ENCODE measurements around the gene CD180.
"Not testable (repeated sequence)": the region's sequence is repeated elsewhere in the genome, so short reads cannot be mapped to it uniquely, and the experiment has no call there.

The CD180 gene

GRCh38 chr5:67187006-67187715, 9.4 kb downstream of the CD180 start:
- DNase-seq, result no peak

DNA sequence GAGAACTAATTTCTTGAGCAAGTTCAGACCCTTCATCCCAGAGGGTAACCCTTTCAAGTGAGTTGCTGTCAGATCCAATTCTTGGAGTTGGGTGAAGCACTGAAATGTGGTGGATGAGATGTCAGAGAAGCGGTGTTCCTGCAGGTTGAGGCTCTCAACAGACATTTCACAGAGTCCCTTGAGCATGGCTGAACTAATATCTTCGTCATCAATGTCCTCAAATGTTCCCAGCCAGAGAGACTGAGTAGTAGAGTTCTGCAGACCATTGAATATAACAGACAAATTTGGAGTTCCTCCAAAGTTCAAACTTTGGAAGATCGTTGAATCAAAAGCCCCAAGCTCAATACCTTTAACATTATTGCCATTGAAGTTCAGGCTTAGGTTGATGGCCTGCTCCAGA, 12.7 kb downstream of the CD180 start:
- no peak for DNase-seq

GRCh38 chr5:67182301-67182790, 14.3 kb downstream of the CD180 start:
- no peak for DNase-seq

- DNase-seq, result no peak
Measured at GRCh38 chr5:67181648-67182221, 14.9 kb downstream of the CD180 start.

- no peak for DNase-seq
Measured at GRCh38 chr5:67179697-67180361, 16.8 kb downstream of the CD180 start.

DNA sequence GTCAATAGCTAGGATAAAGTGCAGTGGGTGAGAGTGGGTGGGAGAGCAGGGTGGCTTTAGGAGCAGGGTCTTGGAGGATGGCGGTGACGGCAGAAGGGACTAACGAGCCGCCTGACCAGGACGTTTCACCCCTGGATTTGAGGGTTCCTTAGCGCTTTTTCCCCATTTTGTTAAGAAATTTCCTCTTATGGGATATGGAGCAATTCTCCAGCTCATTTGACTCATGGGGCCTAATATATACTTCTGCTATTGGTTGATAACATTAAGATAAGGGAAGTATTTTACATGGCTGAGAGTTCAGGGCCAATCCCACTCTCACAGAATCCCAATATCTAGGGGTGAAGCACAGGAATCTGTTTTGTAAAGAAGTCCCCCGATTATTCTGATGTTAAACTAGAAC, 17.6 kb downstream of the CD180 start:
- DNase-seq, result no peak

DNA sequence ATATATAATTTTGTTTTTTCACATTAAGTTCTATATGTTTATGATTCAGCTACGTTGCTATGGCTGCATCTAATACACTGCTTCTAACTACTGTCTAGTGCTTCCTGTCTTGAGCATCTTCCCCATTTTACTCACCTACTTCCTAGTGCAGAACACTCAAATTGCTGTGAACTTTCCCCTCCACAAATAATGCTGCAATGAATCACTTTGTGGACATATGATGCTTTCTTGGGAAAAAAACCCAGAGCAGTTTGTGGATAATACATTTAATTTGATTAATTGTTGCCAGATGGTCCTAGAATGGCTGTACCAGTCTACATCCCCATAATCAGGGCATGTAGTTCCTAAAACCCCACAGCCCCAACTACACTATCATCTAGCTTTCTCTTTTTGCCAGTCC, 18.5 kb downstream of the CD180 start:
- DNase-seq, result no peak

DNA sequence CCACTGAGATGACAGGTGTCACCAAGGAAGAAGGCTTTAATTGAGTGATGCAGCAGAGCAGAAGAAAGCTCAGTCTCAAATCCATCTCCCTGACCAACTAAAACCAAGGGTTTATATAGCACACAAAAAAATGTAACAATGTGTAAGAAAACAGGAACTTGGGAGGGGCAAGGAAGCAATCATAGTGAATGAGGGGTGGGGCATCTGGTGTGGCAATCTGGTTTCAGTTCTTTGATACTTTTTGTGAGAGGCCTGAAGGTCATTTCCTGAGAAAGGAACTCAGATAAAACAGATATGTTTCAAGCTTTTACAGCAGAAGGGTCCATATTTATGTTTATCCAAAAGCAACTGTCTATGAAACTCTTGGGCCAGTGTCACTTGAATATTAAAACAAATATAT, 19.7 kb downstream of the CD180 start:
- DNase-seq, result no peak

- no peak for DNase-seq
Measured at GRCh38 chr5:67173959-67174358, 22.6 kb downstream of the CD180 start.

DNA sequence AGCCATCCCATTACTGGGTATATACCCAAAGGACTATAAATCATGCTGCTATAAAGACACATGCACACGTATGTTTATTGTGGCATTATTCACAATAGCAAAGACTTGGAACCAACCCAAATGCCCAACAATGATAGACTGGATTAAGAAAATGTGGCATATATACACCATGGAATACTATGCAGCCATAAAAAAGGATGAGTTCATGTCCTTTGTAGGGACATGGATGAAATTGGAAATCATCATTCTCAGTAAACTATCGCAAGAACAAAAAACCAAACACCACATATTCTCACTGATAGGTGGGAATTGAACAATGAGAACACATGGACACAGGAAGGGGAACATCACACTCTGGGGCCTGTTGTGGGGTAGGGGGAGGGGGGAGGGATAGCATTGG, 23.2 kb downstream of the CD180 start:
- DNase-seq, result not testable (repeated sequence)

DNA sequence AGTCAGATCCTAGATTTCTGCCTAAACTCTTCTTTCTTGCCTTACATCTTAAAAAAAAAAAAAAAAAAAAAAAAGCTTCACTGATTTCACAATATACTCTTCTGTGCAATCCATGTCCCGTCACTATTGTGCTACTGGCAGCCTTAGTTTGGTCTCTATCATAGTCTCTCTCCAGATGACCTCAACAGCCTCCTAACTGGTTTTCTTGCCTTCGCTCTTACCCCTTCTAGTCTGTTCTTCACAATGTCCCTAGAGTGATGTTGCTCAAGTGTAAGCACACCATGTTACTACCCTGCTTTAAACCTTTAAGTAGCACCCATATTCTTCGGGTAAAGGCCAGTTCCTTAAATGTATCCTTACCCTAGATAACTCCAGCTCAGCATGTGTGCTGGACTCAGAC, 25.8 kb downstream of the CD180 start:
- DNase-seq, result no peak

- DNase-seq, result no peak
Measured at GRCh38 chr5:67168069-67168468, 28.5 kb downstream of the CD180 start.

- DNase-seq, result no peak
Measured at GRCh38 chr5:67166460-67167285, 29.9 kb downstream of the CD180 start.

GRCh38 chr5:67165526-67166459, 30.8 kb downstream of the CD180 start:
- DNase-seq, result no peak

DNA sequence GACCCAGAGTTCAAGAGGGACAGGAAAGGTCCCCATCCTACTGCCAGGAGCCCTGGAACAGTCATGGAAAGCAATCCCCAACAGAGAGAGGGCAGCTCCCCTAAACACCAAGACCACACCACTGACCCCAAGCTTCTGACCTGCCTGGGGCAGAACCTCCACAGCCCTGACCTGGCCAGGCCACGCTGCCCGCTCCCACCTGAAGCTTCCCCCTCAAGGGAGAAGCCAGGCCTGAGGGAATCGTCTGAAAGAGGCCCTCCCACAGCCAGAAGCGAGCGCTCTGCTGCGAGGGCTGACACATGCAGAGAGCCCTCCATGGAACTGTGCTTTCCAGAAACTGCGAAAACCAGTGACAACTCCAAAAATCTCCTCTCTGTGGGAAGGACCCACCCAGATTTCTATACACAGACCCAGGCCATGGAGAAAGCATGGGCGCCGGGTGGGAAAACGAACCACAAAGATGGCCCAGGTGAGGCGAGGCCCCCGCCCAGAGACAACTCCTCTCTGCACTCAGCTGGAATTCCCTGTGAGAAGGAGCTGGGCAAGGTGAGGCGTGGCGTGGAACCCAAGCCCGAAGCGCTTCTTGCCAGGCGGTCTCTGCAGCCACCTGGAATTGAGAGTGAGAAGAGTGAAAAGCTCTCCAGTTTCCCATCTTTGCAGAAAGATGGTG, 31.6 kb downstream of the CD180 start:
- DNase-seq, result no peak

DNA sequence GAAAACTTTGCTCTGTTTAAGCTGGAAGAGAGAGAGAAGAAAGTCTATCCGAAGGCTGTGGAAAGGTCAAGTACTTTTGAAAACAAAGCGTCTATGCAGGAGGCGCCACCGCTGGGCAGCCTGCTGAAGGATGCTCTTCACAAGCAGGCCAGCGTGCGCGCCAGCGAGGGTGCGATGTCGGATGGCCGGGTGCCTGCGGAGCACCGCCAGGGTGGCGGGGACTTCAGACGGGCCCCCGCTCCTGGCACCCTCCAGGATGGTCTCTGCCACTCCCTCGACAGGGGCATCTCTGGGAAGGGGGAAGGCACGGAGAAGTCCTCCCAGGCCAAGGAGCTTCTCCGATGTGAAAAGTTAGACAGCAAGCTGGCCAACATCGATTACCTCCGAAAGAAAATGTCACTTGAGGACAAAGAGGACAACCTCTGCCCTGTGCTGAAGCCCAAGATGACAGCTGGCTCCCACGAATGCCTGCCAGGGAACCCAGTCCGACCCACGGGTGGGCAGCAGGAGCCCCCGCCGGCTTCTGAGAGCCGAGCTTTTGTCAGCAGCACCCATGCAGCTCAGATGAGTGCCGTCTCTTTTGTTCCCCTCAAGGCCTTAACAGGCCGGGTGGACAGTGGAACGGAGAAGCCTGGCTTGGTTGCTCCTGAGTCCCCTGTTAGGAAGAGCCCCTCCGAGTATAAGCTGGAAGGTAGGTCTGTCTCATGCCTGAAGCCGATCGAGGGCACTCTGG, 32.6 kb downstream of the CD180 start:
- DNase-seq, result no peak

DNA sequence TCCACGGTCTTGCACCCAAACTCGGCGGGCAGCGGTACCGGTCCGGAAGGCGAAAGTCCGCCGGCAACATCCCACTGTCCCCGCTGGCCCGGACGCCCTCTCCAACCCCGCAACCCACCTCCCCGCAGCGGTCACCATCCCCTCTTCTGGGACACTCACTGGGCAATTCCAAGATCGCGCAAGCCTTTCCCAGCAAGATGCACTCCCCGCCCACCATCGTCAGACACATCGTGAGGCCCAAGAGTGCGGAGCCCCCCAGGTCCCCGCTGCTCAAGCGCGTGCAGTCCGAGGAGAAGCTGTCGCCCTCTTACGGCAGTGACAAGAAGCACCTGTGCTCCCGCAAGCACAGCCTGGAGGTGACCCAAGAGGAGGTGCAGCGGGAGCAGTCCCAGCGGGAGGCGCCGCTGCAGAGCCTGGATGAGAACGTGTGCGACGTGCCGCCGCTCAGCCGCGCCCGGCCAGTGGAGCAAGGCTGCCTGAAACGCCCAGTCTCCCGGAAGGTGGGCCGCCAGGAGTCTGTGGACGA, 33.3 kb downstream of the CD180 start:
- DNase-seq, result no peak

DNA sequence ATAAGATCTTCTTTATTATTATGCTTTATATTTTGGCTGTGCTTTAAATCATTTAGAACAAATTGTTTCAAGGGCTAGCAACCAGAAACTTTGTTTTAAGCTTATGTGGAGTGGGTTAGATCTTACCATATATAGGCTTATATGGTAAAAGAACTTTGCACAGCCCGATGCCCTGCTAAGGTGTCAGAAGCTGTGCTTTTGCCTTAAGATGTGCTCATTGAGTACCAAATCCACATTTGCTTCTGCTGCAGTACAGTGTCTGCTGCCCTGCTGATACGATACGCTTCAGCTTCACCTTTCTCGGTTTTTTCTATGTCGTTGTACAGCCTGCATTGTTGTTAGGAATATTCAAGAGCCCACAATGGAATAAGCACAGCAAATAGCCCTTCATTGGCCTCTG, 34.8 kb downstream of the CD180 start:
- DNase-seq, result no peak

DNA sequence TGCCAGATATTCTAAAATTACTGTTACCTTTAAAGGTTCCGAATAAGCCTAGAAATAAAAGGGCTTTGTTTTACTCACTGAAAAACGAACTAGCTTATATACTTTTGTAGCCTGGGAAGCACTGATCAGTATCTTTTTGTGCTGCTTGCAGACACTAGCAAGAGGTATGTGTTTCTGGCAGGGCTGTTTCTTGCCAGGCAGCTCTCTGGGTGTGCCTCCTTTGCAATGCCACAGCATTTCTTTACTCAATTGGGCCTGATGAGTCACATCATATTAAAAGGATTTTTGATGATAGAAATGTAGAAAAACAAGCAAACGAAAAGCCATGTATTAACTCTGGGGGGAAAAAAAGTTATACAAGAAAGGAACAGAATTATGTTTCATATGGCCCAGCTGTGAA, 35.6 kb downstream of the CD180 start:
- no peak for DNase-seq

DNA sequence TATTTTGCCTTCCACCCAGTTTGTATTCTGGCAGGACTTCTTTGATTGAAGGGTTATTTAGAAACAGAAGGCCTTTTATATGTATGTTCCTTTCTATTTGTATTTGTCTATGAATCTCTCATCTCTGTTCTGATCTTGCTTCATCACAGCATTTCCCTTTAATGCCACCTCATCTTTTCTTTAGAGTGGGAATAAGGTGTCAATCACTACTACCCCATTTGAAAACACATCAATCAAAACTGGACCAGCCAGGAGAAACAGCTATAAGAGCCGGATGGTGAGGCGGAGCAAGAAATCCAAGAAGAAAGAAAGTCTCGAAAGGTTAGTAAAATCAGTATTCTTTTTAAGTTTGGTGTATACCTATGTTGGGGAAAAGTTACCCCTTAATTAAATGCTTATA, 36.3 kb downstream of the CD180 start:
- DNase-seq, result no peak

Measured in NCI-H748 treated with DMSO at 0.1 percent for 48 hours (cell line).